Upper lobe of left lung (tissue), 4 donors: Measurements from ENCODE around the gene SEPTIN7.

Source experiments
- CTCF ChIP-seq, 6 experiments: fragments of 450-650 bp in 4 of 6; fragments of 200-600 bp in 2 of 6; sonication (generic) in 2 of 6; IDR thresholded peaks; one replicate each; pipeline ENCODE4 v1.5.1; 2016 to 2019; ENCODE audit warnings: antibody characterized with exemption in 6 of 6
- POLR2A ChIP-seq, 4 donors: fragments of 450-650 bp; IDR thresholded peaks; one replicate each; pipeline ENCODE4 v1.5.1; 2016 to 2017; ENCODE audit warnings: antibody characterized with exemption in 4 of 4, mild to moderate bottlenecking in 2 of 4

- no peak for TF ChIP-seq POLR2A (IDR thresholded peaks at IDR 0.05)
- no peak for TF ChIP-seq CTCF (IDR thresholded peaks at IDR 0.05)
Measured at GRCh38 chr7:35781767-35782515, 18.9 kb upstream of the SEPTIN7 start.
